GM12891 (cell line): ENCODE data around the gene ZNF839.

ENCODE experiments used
- PAX5 ChIP-seq: IDR thresholded peaks from 2 replicates; pipeline ENCODE4 v1.6.1; 2011; ENCODE audit warnings: low read length, moderate library complexity, mild to moderate bottlenecking; ENCODE audit not compliant: insufficient read depth, severe bottlenecking
- POLR2A ChIP-seq: IDR thresholded peaks from 2 replicates; pipeline ENCODE4 v1.6.1; 2011; ENCODE audit warnings: low read depth, low read length, control low read depth
- POLR2AphosphoS5 ChIP-seq: IDR thresholded peaks from 2 replicates; pipeline ENCODE4 v1.6.1; 2011; ENCODE audit warnings: low read depth, low read length, control low read depth
- POU2F2 ChIP-seq: IDR thresholded peaks from 2 replicates; pipeline ENCODE4 v1.6.1; 2011; ENCODE audit warnings: low read depth, mild to moderate bottlenecking, control low read depth, low read length, moderate library complexity
- SPI1 ChIP-seq: IDR thresholded peaks from 2 replicates; pipeline ENCODE4 v1.6.1; 2011; ENCODE audit warnings: low read depth, low read length, control low read depth
- TAF1 ChIP-seq: IDR thresholded peaks from 2 replicates; pipeline ENCODE4 v1.6.1; 2011; ENCODE audit warnings: low read depth, low read length, control low read depth

GRCh38 chr14:102275866-102276265 lies 43.7 kb upstream of the ZNF839 start:
- no peak for TF ChIP-seq TAF1
- no peak for TF ChIP-seq SPI1
- TF ChIP-seq POLR2A: no peak
- no peak for TF ChIP-seq POLR2AphosphoS5
- no peak for TF ChIP-seq POU2F2
- no peak for TF ChIP-seq PAX5
